T-helper 2 cell (primary cell): ENCODE data around the gene KCTD2.
"Not testable (repeated sequence)": the region's sequence is repeated elsewhere in the genome, so short reads cannot be mapped to it uniquely, and the experiment has no call there.

Experiments
- DNase-seq, 5 experiments: peaks; one replicate each; pipeline versions ENCODE4 v3.0.0 to v3.0.0-alpha.2; 2012 to 2022

The KCTD2 gene

GRCh38 chr17:75020331-75021110, 26.5 kb upstream of the KCTD2 start:
- DNase-seq = no peak

GRCh38 chr17:75024686-75025397, 22.2 kb upstream of the KCTD2 start:
- DNase-seq = peak in 2 of 5 experiments; percentile 34 to 40

DNA sequence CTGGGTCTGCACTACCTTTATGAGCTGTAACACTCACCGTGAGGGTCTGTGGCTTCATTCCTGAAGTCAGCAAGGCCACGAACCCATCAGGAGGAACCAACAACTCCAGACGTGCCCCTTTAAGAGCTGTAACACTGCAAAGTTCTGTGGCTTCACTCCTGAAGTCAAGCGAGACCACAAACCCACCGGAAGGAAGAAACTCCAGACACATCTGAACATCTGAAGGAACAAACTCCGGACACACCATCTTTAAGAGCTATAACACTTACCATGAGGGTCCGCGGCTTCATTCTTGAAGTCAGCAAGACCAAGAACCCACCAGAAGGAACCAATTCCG, 21.7 kb upstream of the KCTD2 start:
- not testable (repeated sequence) for DNase-seq

DNA sequence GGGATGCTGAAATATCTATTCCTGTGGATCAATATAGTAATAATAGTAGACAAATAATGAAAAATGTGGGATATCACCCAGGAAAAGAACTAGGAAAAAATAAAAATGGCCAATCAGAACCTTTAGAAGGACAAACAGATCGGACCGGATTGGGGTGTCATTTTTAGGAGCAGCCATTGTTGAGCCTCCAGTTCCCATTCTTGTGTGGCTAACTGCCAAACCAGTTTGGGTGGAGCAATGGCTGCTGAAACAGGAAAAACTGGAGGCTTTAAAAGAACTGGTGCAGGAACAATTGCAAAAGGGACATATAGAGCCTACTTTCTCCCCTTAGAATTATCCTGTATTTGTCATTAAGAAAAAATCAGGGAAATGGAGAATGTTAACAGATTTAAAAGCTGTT, 20.4 kb upstream of the KCTD2 start:
- not testable (repeated sequence) for DNase-seq

DNA sequence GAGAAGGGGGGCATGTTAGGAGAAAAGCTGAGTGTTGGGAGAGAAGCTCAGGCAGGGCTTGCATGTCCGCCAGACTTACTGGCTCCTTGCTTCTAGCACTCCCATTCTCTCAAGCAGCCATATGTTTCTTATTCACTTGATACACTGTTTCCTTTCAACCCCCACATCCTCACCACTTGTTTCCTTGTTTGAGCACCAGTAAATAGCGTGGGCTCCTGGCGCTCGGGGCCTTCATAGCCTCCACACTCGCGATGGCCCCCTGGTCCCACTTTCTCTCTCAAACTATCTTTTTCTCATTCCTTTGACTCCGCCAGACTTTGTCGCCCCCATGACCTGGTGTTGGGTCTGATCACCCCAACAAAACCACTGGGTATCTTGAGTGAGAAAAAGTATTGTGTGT, 16.9 kb upstream of the KCTD2 start:
- DNase-seq = no peak

DNA sequence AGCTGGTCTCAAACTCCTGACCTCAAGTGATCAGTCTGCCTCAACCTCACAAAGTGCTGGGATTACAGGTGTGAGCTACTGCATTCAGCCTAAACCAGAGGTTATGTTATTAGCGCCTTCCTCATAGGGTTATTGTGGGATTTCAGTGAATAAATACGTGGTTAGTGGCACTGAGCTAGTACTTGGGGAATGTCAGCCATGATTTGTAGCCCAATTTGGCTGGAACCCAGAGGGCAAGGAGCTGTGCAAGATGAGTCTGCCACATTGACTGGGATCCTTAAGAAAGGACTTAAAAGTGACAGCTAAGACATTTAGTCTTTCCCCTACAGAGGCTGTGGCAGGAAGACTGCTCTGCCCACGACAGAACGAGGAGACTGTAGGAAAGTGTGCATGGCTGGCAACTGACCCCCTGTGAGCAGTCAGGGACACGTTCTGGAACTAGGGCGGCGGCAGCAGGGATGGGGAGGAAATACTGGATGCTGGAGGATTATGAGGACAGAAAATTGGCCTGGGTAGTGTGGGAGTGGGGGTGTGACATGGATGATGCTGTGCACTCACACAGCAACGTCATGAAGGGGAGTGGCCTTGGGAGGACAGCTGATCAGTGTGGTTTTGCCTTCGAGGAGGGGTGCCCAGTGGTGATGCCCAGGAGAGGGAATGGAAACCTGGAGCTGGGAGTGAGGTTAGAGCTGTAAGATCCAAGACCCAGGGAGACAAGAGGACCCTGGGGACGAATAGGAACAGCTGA, 14.9 kb upstream of the KCTD2 start:
- DNase-seq = peak in 4 of 5 experiments; percentile 36 to 69 (median 50)

- DNase-seq = peak in 1 of 5 experiments; percentile 25
Observed at GRCh38 chr17:75032720-75033280, 14.2 kb upstream of the KCTD2 start.

GRCh38 chr17:75033346-75034235, 13.4 kb upstream of the KCTD2 start:
- peak; percentile 41 to 87 (median 73) for DNase-seq

- peak; percentile 22 to 89 (median 64) for DNase-seq
Observed at GRCh38 chr17:75034236-75034908, 12.7 kb upstream of the KCTD2 start.

DNA sequence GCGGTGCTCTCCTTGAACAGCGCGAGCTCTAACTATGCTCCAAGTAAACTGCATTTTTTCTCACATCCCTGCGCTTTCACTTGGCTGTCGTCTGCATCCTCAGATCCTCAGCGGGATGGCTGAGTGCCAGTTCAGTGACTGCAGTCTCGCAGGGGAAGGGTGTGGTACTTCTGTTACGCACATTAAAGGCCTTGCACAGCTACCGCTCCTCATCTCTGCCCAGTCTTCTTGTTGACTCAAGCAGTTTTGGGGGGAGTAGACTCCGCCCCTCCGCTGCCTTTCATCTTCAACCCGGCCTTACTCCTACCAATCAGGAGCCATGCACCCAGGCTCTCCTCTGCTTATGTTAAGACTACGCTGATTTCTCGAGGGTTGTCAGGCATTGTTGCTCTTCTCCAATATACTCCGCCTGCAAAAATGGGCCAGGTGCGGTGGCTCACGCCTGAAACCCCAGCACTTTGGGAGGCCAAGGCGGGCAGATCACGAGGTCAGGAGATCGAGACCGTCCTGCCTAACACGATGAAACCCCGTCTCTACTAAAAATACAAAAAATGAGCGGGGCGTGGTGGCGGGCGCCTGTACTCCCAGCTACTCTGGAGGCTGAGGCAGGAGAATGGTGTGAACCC, 10.3 kb upstream of the KCTD2 start:
- peak; percentile 54 to 97 (median 84) for DNase-seq

DNA sequence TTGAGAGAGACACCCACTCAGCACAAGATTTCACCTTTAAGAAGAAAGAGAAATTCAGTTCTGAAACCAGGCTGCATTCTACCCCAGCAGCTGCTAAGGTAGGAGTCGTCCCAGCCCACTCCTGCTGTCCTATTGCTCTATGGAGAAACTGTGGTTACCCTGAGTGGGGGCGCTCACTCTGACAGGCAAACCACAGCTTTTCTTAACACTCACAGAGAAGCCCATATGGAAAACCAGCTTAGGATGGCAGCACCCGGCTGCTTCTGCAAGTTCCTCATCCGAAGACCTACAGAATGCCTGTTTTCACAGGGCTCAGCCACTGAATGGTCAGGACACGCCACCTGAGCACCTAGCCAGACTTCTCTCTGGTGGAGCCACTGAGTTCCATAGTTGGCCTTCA, 7.8 kb upstream of the KCTD2 start:
- no peak for DNase-seq

- no peak for DNase-seq
Observed at GRCh38 chr17:75041656-75042280, 5.3 kb upstream of the KCTD2 start.

DNA sequence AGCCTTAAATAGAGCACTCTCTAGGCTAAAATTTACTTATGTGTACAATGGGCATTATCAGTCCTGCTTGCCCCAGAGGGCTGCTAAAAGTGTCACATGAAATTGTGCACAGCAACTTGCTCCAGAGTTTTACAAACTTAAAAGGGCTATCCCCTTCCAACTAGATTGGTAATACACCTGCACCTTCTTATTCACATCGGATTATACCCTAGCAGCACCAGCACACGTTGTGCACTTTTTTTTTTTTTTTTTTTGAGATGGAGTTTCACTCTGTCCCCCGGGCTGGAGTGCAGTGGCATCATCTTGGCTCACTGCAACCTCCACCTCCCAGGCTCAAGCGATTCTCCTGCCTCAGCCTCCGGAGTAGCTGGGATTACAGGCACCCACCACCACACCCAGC, 3.2 kb upstream of the KCTD2 start:
- DNase-seq = not testable (repeated sequence)

DNA sequence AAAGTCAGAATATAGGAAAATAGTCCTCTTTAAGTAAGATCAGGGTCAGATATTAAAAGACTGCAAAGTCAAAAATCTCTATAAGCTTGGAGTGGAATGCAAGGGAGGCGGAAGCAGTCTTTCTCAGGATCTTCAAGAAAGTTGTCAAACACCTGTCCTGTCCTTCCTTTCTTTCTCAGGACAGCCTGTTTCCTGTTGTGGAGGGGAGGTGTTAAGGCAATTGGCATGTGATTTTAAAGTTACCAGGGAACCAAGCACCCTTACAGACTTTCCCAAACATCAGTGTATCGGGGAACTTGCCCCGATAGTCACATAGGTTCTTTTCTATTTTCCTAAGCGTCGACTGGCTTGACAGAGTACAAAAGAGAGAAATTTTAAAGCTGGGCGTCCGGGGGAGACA, 2.3 kb upstream of the KCTD2 start:
- no peak for DNase-seq

DNA sequence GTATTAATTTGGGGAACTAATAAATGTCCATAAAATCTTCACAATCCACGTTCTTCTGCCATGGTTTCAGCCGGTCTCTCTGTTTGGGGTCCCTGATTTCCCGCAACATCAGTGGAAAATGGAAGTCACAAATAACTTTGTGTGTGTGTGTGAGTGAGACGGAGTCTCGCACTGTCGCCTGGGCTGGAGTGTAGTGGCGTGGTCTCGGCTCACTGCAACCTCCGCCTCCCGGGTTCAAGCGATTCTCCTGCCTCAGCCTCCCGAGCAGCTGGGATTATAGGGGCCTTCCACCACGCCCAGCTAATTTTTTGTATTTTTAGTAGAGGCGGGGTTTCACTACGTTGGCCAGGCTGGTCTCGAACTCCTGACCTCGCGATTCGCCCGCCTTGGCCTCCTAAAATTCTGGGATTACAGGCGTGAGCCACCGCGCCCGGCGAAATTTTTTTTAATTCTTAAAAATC, 1.0 kb upstream of the KCTD2 start:
- DNase-seq = not testable (repeated sequence)

GRCh38 chr17:75047398-75048098, 523 bp downstream of the KCTD2 start:
- peak in 2 of 5 experiments; percentile 15 to 35 for DNase-seq

GRCh38 chr17:75048249-75048878, 1.3 kb downstream of the KCTD2 start:
- no peak for DNase-seq

DNA sequence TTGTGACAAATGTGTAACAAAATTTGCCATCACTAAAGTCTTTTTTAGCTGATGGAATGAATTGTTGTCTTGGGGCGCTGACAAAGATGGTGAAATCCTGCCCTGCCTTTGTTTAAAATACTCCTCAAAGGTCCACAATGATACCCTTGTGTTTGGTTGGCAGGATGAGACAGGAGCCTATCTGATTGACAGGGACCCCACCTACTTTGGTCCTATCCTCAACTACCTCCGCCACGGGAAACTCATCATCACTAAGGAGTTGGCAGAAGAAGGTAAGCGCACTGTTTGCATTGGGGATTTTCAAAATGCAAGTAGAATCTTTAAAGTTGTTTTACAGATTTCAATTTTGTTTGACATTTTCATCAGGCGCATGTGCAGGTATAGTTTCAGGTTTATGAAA, 2.0 kb downstream of the KCTD2 start:
- DNase-seq = no peak

DNA sequence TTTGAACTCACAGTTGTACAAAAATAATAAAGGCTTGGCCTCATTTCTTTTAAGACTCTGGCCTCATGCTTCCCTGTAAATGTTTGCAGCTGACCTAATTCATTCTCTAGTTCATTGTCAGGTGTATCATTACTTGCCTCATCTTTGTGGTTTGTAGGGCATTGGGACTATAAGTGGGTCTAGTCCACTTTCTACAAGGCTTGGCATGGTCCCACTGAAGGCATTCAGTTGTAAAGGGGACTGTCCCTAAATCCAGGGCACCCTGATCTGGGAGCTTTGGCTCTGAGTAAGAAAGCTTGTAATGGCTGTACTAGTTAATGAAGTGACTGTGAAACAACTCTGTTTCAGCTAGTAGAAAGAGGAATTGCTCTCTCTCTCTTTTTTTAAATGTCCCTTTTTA, 2.7 kb downstream of the KCTD2 start:
- no peak for DNase-seq
